GM18861 (cell line): Measurements from ENCODE around the gene TSPAN1.
"Not testable (repeated sequence)": the region's sequence is repeated elsewhere in the genome, so short reads cannot be mapped to it uniquely, and the experiment has no call there.

ENCODE experiments used
- ATAC-seq: cut with Tn5 transposase; IDR thresholded peaks from one replicate; pipeline ENCODE4 v1.9.1; 2021; ENCODE audit not compliant: unreplicated experiment

Gene TSPAN1

DNA sequence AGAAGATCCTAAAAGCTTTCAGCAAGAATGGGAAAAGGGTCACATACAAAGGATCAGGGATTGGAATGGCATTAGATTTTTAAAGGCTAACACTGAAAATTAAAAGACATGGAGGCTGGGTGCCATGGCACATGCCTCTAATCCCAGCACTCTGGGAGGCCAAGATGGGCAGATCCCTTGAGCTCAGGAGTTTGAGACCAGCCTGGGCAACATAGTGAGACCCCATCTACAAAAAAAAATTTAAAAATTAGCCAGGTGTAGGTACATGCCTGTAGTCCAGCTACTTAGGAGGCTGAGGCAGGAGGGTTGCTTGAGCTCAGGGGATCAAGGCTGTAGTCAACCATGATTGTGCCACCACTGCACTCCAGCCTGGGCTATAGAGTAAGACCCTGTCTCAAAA, 40.6 kb downstream of the TSPAN1 start:
- no peak for ATAC-seq

DNA sequence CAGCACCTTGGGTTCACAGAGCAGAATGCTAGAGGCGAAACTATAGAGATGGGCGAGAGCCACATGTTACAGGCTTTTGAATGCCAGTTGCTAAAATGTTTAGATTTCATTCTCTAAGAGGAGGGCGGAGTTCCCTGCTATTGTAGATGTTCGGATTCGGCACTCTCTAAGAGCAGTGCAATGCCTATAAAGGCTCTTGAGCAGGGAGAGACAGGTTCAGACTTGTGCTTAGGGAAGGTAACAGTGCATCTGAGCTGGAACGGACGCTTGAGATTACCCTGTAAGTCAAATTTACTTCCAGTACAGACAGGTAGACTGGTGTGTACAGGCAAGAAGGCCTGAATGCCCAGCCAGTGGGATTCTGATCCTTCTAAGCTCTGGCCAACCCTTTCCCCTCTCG, 43.6 kb downstream of the TSPAN1 start:
- no peak for ATAC-seq

DNA sequence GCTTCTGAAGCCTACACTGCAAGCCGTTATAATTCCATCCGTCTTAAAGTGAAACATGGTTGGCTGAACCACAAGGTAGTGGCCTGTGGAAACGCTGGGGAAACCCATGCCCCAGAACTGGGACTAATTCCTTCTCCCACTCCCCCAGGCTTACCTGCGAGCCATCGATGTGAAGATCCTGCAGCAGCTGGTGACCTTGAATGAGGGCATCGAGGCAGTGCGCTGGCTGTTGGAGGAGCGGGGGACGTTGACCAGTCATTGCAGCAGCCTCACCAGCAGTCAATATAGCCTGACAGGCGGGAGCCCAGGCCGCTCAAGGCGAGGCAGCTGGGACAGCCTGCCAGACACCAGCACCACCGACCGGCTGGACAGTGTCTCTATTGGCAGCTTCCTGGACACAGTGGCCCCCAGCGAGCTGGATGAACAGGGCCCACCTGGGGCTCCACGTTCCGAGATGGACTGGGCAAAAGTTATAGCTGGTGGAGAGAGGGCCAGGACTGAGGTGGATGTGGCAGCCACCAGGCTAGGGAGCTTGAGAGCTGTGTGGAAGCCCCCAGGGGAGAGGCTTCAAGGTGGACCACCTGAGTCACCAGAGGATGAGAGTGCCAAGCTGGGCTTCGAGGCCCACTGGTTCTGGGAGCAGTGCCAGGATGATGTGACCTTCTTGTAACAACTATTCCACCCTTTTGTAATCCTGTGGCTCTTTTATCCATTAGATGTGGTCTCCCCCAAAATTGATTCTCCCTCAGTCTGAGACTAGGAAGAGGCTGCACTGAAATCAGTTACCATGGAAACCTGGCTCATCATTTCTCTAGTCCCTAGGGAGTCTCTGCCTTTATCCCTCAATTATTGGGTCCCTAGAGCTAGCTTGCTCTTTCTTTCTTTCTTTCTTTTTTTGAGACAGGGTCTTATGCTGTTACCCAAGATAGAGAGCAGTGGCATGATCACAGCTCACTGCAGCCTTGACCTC, 44.9 kb downstream of the TSPAN1 start:
- no peak for ATAC-seq

DNA sequence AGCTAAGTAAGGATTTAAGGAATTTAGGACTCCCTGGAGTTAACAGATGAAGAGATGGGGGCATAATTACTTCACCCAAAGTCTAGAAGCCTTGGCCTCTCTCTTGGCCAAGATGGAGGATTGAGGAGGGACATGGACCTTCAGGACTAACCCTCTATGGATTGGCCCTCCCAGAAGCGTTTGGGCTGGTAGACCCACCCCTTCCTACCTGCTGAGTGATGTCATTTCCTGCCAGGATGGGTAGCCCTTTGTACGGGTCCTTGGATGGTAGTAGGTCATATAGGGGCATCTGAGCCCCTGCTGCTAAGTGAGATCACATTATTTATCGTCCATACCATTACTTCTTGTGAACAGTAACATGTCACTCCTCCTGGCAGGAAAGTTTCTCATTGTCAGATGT, 45.9 kb downstream of the TSPAN1 start:
- no peak for ATAC-seq

DNA sequence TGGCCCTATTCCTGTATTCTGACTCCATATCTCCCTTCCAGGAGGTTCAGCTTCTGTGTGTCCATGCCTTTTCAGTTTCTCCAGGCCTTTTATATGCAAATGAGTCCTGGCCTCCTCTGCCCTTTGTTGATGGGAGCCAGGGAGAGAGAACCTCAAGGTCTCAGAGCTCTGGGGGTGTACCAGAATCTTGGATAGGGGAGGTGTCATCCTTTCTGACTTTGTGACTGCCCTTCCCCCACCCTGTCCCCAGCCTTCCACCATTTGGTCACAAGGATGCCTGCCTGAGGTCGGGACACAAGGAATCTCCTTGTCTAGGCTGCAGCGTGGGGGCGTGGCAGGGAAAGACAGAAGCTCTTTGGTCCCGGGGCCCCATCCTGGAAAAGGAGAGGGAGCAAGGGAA, 46.9 kb downstream of the TSPAN1 start:
- no peak for ATAC-seq

DNA sequence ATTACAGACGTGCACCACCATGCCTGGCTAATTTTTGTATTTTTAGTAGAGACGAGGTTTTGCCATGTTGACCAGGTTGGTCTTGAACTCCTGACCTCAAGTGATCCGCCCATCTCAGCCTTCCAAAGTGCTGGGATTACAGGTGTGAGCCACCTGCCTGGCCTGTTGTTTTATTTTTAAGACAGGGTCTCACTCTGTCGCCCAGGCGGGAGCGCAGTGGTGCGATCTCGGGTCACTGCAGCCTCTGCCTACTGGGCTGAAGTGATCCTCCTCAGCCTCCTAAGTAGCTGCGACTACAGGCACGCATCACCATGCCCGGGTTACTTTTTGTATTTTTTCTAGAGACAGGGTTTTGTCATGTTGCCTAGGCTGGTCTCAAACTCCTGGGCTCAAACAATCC, 48.2 kb downstream of the TSPAN1 start:
- not testable (repeated sequence) for ATAC-seq

DNA sequence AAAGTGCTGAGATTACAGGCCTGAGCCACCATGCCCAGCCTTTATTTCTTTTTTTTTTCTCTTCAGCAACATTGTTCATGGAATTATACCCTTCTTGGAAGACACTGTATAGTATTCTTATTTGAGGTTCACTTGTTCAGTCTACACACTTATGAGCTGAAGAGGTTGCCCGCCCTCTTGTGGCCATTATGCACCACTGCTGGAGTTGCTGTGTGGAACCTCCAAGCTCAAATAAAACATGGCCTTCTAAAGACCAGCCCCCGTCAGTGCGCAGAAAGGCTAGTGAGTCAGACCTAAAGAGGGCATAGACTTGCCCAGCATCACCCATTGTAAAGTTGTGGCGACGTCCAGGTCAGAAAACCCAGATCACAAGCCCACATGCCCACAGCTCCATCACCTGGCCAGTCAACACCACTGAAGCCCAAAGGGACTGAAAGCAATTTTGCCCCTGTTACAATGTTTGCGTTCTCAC, 48.6 kb downstream of the TSPAN1 start:
- no peak for ATAC-seq

DNA sequence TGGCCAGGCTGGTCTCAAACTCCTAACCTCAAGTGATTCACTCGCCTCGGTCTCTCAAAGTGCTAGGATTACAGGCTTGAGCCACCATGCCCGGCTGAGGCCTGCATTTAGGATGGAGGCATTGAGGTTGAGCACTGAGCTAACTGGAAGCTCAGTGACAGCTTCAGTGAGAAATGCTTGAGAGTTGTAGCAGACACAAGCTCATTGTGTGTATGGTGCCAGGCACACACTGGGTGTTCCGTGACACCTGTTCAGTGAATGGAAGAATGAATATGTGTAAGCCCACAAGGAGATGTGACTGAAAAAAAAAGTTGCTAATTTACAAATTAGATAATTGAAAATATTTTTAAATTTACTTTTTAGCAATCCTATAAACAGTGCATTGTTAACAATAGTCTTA, 50.1 kb downstream of the TSPAN1 start:
- ATAC-seq: no peak

DNA sequence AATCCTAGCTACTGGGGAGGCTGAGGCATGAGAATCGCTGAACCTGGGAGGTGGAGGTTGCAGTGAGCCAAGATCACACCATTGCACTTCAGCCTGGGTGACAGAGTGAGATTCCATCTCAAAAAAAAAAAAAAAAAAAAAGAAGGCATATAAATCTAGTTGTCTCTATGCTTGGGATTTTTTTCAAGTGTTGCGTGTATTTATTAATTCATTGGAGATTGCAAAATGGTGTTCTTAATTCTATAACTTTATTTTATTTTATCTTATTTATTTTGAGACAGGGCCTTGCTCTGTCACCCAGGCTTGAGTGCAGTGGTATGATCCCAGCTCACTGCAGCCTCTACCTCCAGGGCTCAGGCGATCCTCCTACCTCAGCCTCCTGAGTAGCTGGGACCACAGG, 56.3 kb downstream of the TSPAN1 start:
- not testable (repeated sequence) for ATAC-seq
